22Rv1 (cell line): ENCODE results near the gene TGM2.

Experiments used
- ZFX ChIP-seq: fragments of 450-650 bp; IDR thresholded peaks from 2 replicates; pipeline ENCODE4 v1.6.1; 2017; ENCODE audit warnings: antibody characterized with exemption, borderline replicate concordance
- TF ChIP-seq, protein P1 (sequence below): fragments of 450-650 bp; IDR thresholded peaks from 2 replicates; pipeline ENCODE4 v1.5.1; 2017; ENCODE audit warnings: mild to moderate bottlenecking

DNA sequence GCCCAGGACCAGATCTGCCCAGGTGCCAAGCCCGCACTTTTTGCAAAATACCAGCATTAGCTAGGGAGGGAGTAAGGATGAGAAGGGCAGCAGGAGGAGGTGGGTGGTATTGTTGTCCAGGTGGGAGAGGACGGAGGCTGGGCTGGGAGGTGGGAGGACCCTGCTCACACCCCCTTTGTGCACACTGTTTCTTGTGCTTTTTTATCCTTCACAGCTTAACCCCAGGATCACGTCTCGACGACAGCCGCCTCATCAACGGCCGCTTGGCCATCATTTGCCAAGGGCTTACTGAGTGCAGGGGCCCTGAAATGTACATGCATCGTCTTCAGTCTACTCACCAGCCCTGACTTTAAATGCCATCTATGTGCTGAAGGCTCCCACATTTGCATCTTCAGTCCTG is 12.1 kb upstream of the TGM2 start:
- TF ChIP-seq, protein P1, sequence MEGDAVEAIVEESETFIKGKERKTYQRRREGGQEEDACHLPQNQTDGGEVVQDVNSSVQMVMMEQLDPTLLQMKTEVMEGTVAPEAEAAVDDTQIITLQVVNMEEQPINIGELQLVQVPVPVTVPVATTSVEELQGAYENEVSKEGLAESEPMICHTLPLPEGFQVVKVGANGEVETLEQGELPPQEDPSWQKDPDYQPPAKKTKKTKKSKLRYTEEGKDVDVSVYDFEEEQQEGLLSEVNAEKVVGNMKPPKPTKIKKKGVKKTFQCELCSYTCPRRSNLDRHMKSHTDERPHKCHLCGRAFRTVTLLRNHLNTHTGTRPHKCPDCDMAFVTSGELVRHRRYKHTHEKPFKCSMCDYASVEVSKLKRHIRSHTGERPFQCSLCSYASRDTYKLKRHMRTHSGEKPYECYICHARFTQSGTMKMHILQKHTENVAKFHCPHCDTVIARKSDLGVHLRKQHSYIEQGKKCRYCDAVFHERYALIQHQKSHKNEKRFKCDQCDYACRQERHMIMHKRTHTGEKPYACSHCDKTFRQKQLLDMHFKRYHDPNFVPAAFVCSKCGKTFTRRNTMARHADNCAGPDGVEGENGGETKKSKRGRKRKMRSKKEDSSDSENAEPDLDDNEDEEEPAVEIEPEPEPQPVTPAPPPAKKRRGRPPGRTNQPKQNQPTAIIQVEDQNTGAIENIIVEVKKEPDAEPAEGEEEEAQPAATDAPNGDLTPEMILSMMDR: no peak
- TF ChIP-seq ZFX: no peak
